Uterus (tissue), 2 donors: Measurements from ENCODE around the gene GANC.

ENCODE experiments used
- POLR2A ChIP-seq, 2 donors: fragments of 450-650 bp; IDR thresholded peaks; one replicate each; pipeline ENCODE4 v1.6.1; 2016; ENCODE audit warnings: antibody characterized with exemption in 2 of 2, mild to moderate bottlenecking in 1 of 2, moderate library complexity in 1 of 2
- TF ChIP-seq, protein P1 (sequence below), 4 experiments: fragments of 200-600 bp in 2 of 4; fragments of 450-650 bp in 2 of 4; sonication (generic) in 2 of 4; IDR thresholded peaks; one replicate each; pipeline ENCODE4 v1.5.1; 2016 to 2019; ENCODE audit warnings: antibody characterized with exemption in 4 of 4, mild to moderate bottlenecking in 2 of 4, moderate library complexity in 1 of 4

DNA sequence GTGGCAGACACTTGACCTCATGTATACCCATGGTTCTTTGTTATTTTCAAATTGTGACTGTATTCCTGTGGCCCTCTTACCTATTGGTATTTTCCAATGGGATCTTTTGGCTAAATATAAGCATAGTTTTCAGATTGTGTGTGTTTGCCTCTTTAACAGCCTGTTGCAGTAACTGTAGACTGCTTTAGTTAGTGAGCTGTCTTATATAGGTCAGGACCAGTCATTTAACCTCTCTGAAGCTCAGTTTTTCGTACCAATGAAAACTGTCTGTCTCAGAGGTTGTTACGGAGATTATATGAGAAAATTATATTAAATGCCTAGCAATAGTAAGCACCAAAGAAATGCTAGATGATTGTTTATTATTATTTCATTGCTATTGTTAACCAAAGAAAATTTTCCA lies 57.0 kb downstream of the GANC start:
- TF ChIP-seq POLR2A (IDR thresholded peaks at IDR 0.05) = no peak
- TF ChIP-seq, protein P1, sequence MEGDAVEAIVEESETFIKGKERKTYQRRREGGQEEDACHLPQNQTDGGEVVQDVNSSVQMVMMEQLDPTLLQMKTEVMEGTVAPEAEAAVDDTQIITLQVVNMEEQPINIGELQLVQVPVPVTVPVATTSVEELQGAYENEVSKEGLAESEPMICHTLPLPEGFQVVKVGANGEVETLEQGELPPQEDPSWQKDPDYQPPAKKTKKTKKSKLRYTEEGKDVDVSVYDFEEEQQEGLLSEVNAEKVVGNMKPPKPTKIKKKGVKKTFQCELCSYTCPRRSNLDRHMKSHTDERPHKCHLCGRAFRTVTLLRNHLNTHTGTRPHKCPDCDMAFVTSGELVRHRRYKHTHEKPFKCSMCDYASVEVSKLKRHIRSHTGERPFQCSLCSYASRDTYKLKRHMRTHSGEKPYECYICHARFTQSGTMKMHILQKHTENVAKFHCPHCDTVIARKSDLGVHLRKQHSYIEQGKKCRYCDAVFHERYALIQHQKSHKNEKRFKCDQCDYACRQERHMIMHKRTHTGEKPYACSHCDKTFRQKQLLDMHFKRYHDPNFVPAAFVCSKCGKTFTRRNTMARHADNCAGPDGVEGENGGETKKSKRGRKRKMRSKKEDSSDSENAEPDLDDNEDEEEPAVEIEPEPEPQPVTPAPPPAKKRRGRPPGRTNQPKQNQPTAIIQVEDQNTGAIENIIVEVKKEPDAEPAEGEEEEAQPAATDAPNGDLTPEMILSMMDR (IDR thresholded peaks at IDR 0.05) = no peak
